HEK293 (cell line): ENCODE measurements around the gene PPP1R12C.
A peak's percentile ranks its signal among the peaks of the same experiment; 100 is the strongest.

Experiments used
- ELK4 ChIP-seq: IDR thresholded peaks from 2 replicates; pipeline ENCODE4 v1.6.1; 2011; ENCODE audit warnings: mild to moderate bottlenecking, low read depth, low read length, borderline replicate concordance
- KLF1 ChIP-seq: fragments of 450-650 bp; formaldehyde crosslinking; IDR thresholded peaks from 2 replicates; pipeline ENCODE4 v1.5.1; 2016; ENCODE audit warnings: missing biosample characterization, missing genetic modification characterization
- PRDM10 ChIP-seq: fragments of 450-650 bp; formaldehyde crosslinking; IDR thresholded peaks from 2 replicates; pipeline ENCODE4 v1.5.1; 2016; ENCODE audit warnings: missing biosample characterization, missing genetic modification characterization
- WT1 ChIP-seq: fragments of 450-650 bp; formaldehyde crosslinking; IDR thresholded peaks from 2 replicates; pipeline ENCODE4 v1.5.1; 2016; ENCODE audit warnings: missing biosample characterization, missing genetic modification characterization
- ZBTB7A ChIP-seq: fragments of 450-650 bp; formaldehyde crosslinking; IDR thresholded peaks from 2 replicates; pipeline ENCODE4 v1.5.1; 2016; ENCODE audit warnings: low read depth, missing biosample characterization, missing genetic modification characterization
- ZBTB8A ChIP-seq: fragments of 450-650 bp; formaldehyde crosslinking; IDR thresholded peaks from 2 replicates; pipeline ENCODE4 v1.5.1; 2016; ENCODE audit warnings: missing biosample characterization, missing genetic modification characterization
- ZEB2 ChIP-seq: fragments of 450-650 bp; formaldehyde crosslinking; IDR thresholded peaks from 2 replicates; pipeline ENCODE4 v1.5.1; 2016; ENCODE audit warnings: missing biosample characterization, missing genetic modification characterization
- ZFP37 ChIP-seq: fragments of 450-650 bp; formaldehyde crosslinking; IDR thresholded peaks from 2 replicates; pipeline ENCODE4 v1.5.1; 2016; ENCODE audit warnings: missing biosample characterization, missing genetic modification characterization
- ZIC2 ChIP-seq: fragments of 450-650 bp; formaldehyde crosslinking; IDR thresholded peaks from 2 replicates; pipeline ENCODE4 v1.5.1; 2016; ENCODE audit warnings: missing biosample characterization, missing genetic modification characterization
- ZNF157 ChIP-seq: fragments of 450-650 bp; formaldehyde crosslinking; IDR thresholded peaks from 2 replicates; pipeline ENCODE4 v1.5.1; 2016; ENCODE audit warnings: missing biosample characterization, missing genetic modification characterization
- ZNF169 ChIP-seq: fragments of 450-650 bp; formaldehyde crosslinking; IDR thresholded peaks from 2 replicates; pipeline ENCODE4 v1.5.1; 2016; ENCODE audit warnings: missing biosample characterization, missing genetic modification characterization
- ZNF19 ChIP-seq: fragments of 450-650 bp; formaldehyde crosslinking; IDR thresholded peaks from 2 replicates; pipeline ENCODE4; 2016; ENCODE audit warnings: missing biosample characterization, missing genetic modification characterization, low read depth
- ZNF341 ChIP-seq: fragments of 450-650 bp; formaldehyde crosslinking; IDR thresholded peaks from 2 replicates; pipeline ENCODE4; 2016; ENCODE audit warnings: low read depth, missing biosample characterization, missing genetic modification characterization
- ZNF423 ChIP-seq: fragments of 450-650 bp; formaldehyde crosslinking; IDR thresholded peaks from 2 replicates; pipeline ENCODE4 v1.5.1; 2016; ENCODE audit warnings: missing biosample characterization, missing genetic modification characterization
- ZNF473 ChIP-seq: fragments of 450-650 bp; formaldehyde crosslinking; IDR thresholded peaks from 2 replicates; pipeline ENCODE4 v1.5.1; 2017; ENCODE audit warnings: missing biosample characterization, missing genetic modification characterization
- ZNF501 ChIP-seq: fragments of 450-650 bp; formaldehyde crosslinking; IDR thresholded peaks from 2 replicates; pipeline ENCODE4 v1.5.1; 2016; ENCODE audit warnings: missing biosample characterization, missing genetic modification characterization
- ZNF571 ChIP-seq: fragments of 450-650 bp; formaldehyde crosslinking; IDR thresholded peaks from 2 replicates; pipeline ENCODE4 v1.5.0; 2017; ENCODE audit warnings: missing biosample characterization, missing genetic modification characterization
- ZNF658 ChIP-seq: fragments of 450-650 bp; formaldehyde crosslinking; IDR thresholded peaks from 2 replicates; pipeline ENCODE4; 2016; ENCODE audit warnings: missing biosample characterization, missing genetic modification characterization
- ZNF664 ChIP-seq: fragments of 450-650 bp; formaldehyde crosslinking; IDR thresholded peaks from 2 replicates; pipeline ENCODE4 v1.5.1; 2016; ENCODE audit warnings: missing biosample characterization, missing genetic modification characterization
- ZNF747 ChIP-seq: fragments of 450-650 bp; formaldehyde crosslinking; IDR thresholded peaks from 2 replicates; pipeline ENCODE4 v1.5.1; 2016; ENCODE audit warnings: missing biosample characterization, missing genetic modification characterization
- ZNF776 ChIP-seq: fragments of 450-650 bp; formaldehyde crosslinking; IDR thresholded peaks from 2 replicates; pipeline ENCODE4 v1.5.0; 2017; ENCODE audit warnings: missing biosample characterization, missing genetic modification characterization, borderline replicate concordance
- ZNF777 ChIP-seq: fragments of 450-650 bp; formaldehyde crosslinking; IDR thresholded peaks from 2 replicates; pipeline ENCODE4 v1.5.1; 2017; ENCODE audit warnings: missing biosample characterization, missing genetic modification characterization, borderline replicate concordance
- TF ChIP-seq, protein P1 (sequence below): sonication (generic); formaldehyde crosslinking; IDR thresholded peaks from 2 replicates; pipeline ENCODE4 v1.8.1; 2022; ENCODE audit warnings: mild to moderate bottlenecking, moderate library complexity, missing genetic modification reagents
- TF ChIP-seq, protein P2 (sequence below): fragments of 450-650 bp; formaldehyde crosslinking; IDR thresholded peaks from 2 replicates; pipeline ENCODE4 v1.5.1; 2017; ENCODE audit warnings: missing biosample characterization, missing genetic modification characterization
- TF ChIP-seq, protein P3 (sequence below): fragments of 450-650 bp; formaldehyde crosslinking; IDR thresholded peaks from 2 replicates; pipeline ENCODE4 v1.5.1; 2016; ENCODE audit warnings: missing biosample characterization, missing genetic modification characterization

PPP1R12C gene

DNA sequence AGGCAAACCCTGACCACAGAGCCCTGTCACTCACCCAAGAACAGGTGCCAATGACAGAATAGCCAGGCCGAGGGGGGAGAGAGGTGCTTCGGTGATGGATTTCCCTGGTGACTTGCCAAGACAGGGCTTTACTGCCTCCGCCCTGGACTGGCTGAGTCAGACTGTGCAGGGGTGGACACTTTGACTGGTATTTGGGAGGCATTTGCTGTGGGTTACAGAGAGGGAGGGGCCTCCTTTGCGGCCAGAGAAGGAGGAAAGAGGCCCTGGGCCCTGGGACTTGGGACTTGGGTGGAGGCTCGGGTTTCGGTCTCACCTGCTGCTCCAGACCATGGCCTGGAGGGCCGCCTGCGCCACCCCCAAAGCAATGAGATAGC is 46.3 kb downstream of the PPP1R12C start (continued):
- TF ChIP-seq ZNF776 (tag by site-specific recombination) (no peak), PRDM10 (tag by site-specific recombination) (peak; percentile 74), WT1 (tag by site-specific recombination) (0 out of 2 replicates have a peak, but pooled peaks have one; percentile 39), ZNF664 (tag by site-specific recombination) (no peak), ZNF423 (tag by site-specific recombination) (no peak), ZNF157 (tag by site-specific recombination) (no peak), ZFP37 (0 out of 2 replicates have a peak, but pooled peaks have one; percentile 24), ZBTB8A (no peak), ZNF341 (tag by site-specific recombination) (peak; percentile 33; the same call in 1 of the 2 replicates), ZNF747 (tag by site-specific recombination) (no peak), ZNF571 (tag by site-specific recombination) (no peak), ZNF169 (tag by site-specific recombination) (no peak), ZNF501 (tag by site-specific recombination) (no peak), ELK4 (no peak), ZNF19 (tag by site-specific recombination) (no peak), ZNF658 (tag by site-specific recombination) (no peak), ZNF777 (no peak), ZEB2 (tag by site-specific recombination) (no peak), ZNF473 (no peak), ZBTB7A (tag by site-specific recombination) (no peak), KLF1 (tag by site-specific recombination) (peak; percentile 96), ZIC2 (tag by site-specific recombination) (no peak)
- TF ChIP-seq, protein P1, sequence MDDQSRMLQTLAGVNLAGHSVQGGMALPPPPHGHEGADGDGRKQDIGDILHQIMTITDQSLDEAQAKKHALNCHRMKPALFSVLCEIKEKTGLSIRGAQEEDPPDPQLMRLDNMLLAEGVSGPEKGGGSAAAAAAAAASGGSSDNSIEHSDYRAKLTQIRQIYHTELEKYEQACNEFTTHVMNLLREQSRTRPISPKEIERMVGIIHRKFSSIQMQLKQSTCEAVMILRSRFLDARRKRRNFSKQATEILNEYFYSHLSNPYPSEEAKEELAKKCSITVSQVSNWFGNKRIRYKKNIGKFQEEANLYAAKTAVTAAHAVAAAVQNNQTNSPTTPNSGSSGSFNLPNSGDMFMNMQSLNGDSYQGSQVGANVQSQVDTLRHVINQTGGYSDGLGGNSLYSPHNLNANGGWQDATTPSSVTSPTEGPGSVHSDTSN (CRISPR knock-in tag): no peak
- TF ChIP-seq, protein P2, sequence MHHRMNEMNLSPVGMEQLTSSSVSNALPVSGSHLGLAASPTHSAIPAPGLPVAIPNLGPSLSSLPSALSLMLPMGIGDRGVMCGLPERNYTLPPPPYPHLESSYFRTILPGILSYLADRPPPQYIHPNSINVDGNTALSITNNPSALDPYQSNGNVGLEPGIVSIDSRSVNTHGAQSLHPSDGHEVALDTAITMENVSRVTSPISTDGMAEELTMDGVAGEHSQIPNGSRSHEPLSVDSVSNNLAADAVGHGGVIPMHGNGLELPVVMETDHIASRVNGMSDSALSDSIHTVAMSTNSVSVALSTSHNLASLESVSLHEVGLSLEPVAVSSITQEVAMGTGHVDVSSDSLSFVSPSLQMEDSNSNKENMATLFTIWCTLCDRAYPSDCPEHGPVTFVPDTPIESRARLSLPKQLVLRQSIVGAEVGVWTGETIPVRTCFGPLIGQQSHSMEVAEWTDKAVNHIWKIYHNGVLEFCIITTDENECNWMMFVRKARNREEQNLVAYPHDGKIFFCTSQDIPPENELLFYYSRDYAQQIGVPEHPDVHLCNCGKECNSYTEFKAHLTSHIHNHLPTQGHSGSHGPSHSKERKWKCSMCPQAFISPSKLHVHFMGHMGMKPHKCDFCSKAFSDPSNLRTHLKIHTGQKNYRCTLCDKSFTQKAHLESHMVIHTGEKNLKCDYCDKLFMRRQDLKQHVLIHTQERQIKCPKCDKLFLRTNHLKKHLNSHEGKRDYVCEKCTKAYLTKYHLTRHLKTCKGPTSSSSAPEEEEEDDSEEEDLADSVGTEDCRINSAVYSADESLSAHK (tag by site-specific recombination): no peak
- TF ChIP-seq, protein P3, sequence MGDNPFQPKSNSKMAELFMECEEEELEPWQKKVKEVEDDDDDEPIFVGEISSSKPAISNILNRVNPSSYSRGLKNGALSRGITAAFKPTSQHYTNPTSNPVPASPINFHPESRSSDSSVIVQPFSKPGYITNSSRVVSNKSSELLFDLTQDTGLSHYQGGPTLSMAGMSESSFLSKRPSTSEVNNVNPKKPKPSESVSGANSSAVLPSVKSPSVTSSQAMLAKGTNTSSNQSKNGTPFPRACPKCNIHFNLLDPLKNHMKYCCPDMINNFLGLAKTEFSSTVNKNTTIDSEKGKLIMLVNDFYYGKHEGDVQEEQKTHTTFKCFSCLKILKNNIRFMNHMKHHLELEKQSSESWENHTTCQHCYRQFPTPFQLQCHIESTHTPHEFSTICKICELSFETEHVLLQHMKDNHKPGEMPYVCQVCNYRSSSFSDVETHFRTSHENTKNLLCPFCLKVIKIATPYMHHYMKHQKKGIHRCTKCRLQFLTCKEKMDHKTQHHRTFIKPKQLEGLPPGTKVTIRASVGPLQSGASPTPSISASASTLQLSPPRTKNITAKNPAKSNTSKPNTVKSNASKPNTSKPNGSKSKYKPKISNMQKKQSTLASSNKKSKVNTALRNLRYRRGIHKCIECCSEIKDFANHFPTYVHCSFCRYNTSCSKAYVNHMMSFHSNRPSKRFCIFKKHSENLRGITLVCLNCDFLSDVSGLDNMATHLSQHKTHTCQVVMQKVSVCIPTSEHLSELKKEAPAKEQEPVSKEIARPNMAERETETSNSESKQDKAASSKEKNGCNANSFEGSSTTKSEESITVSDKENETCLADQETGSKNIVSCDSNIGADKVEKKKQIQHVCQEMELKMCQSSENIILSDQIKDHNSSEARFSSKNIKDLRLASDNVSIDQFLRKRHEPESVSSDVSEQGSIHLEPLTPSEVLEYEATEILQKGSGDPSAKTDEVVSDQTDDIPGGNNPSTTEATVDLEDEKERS (tag by site-specific recombination): no peak
